Mammary epithelial cell (primary cell): ENCODE data around the gene QPCT.

ENCODE experiments used
- CTCF ChIP-seq, 2 donors: IDR thresholded peaks in 1 of 2; conservative IDR thresholded peaks in 1 of 2; 2 replicates each; pipeline ENCODE4 v1.5.1; 2011 to 2012; ENCODE audit warnings: inconsistent platforms in 2 of 2, low read length in 2 of 2, mild to moderate bottlenecking in 2 of 2, control low read depth in 1 of 2, low read depth in 1 of 2; ENCODE audit not compliant: insufficient read depth in 1 of 2; ENCODE audit errors: extremely low read depth in 1 of 2
- EZH2 ChIP-seq: IDR thresholded peaks from 2 replicates; pipeline ENCODE4 v1.6.1; 2012; ENCODE audit warnings: low read length, inconsistent platforms, borderline replicate concordance

GRCh38 chr2:37343537-37344434 is 644 bp upstream of the QPCT start:
- peak; percentile 28 to 51 for TF ChIP-seq CTCF (conservative IDR thresholded peaks at IDR 0.05 in 1 of 2, IDR thresholded peaks at IDR 0.05 in 1 of 2; ENCODE audit: extremely low read depth in 1 of 2, insufficient read depth in 1 of 2, low read depth in 1 of 2, low read length in 2 of 2)
- TF ChIP-seq EZH2: no peak
